GM13977 (cell line): ENCODE data around the gene CEBPG.

ENCODE experiments used
- DNase-seq: peaks from one replicate; pipeline ENCODE4 v3.0.0; 2012; ENCODE audit warnings: low spot score
- CTCF ChIP-seq: IDR thresholded peaks from 2 replicates; pipeline ENCODE4 v1.5.1; 2012; ENCODE audit warnings: mild to moderate bottlenecking, control low read depth; ENCODE audit not compliant: insufficient read depth; ENCODE audit errors: extremely low read depth, missing control alignments
- in situ Hi-C: fragments of 300-500 bp; cut with MboI; formaldehyde crosslinking; loops from one replicate; pipeline ENCODE4 v1.12.0; 2022; ENCODE audit warnings: low sequenced_read_pairs, low pct_unique_long_range_greater_than_20kb, mixed read lengths, inconsistent platforms; ENCODE audit not compliant: unreplicated experiment

The CEBPG gene

GRCh38 chr19:33417751-33418150, 44.2 kb downstream of the CEBPG start:
- in situ Hi-C loops, result no loop called here
- DNase-seq, result no peak
- TF ChIP-seq CTCF, result no peak

DNA sequence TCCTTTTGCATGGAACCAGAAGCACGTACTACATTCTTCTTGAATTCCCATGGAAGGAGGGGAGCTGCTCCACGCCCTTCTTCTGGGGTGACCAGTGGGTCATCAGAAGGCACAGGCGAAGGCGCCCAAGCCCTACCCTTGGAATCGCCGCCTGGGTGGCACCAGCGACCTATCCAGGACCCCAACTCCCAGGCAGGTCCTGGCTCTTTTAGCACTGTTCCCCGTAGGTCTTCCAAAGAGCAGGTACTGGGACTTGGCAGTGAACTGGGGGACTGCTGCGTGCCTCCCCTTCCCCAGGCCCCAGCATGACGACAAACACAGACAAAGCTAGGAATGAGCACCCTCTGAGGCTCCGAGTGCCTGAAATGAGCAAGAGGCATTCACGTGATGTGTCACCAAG, 45.0 kb downstream of the CEBPG start:
- no peak for TF ChIP-seq CTCF
- no peak for DNase-seq
- in situ Hi-C loops, result no loop called here

DNA sequence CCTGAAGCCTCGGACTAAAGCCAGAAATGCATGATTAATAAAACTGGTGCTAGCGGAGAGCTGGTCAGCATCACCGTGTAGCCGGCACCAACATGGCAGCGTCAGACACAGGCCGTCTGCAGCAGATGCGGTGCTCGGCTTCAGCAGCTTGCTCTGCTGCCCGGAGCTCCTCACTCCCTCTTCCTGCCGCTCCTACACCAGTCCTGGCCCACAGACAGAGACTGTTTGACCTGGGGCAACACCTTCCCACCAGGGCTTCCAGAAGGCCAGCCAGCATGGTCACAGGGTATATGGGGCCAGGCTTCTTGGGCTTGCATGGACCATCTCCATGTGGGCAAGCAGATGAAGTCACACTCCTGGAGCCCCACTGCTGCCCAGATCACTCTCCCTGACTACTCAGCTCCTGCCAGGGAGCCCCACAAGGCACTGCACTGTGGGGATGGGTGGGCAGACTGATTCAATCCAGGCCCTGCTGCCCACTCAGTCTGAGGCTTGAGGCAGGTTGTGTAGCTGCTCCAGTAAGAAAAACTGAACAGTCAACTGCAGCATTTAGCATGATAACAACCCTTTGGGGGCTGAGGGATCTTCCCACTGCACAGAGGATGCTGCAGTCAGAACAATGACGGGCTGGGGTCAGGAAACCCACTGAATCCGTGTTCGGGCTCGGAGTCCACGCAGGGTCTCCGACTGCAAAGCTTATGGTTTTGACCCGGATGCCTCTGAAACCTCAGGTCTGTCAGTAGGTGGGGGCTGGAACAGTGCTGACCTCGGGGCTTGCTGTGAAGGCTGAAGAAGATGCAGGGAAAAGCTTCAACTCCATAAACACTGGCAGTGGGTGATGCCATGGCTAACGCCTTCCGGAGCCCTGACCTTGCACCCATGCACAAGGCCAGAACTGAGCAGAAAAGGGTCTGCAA, 45.6 kb downstream of the CEBPG start:
- no peak for TF ChIP-seq CTCF
- DNase-seq, result no peak
- in situ Hi-C loops, result no loop called here

DNA sequence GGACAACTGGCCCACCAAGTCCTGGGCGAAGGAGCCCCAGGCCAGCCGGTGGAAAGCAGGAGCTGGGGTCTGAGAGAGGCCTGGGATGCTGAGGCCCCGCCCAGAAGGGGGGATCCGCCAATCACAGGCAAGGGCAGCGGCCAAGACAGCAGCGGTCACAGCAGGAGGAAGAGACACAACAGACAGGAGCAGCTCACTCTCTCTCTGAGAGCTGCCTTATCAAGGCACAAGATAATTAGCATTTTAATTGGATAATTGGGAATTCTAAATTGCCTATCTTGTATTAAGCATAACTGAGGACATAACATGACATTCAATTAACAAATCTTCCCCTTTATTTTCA, 46.2 kb downstream of the CEBPG start:
- in situ Hi-C loops, result loop anchor here (10.0 kb wide), 1 partner anchor 355 kb away; no protein-coding TSS in a partner anchor
- TF ChIP-seq CTCF, result no peak
- no peak for DNase-seq

- DNase-seq, result no peak
- in situ Hi-C loops, result loop anchor here (10.0 kb wide), 1 partner anchor 354 kb away; no protein-coding TSS in a partner anchor
- no peak for TF ChIP-seq CTCF
Measured at GRCh38 chr19:33420821-33421220, 47.3 kb downstream of the CEBPG start.

- in situ Hi-C loops, result loop anchor here (10.0 kb wide), 1 partner anchor 353 kb away; no protein-coding TSS in a partner anchor
- DNase-seq, result no peak
- no peak for TF ChIP-seq CTCF
Measured at GRCh38 chr19:33421368-33421767, 47.9 kb downstream of the CEBPG start.
